CD4-positive, alpha-beta T cell (primary cell): Measurements from ENCODE around the gene PODXL. TPM values are rescaled to one million over a fixed set of nuclear protein-coding genes. Genes with fewer than 3 reads are reported as not detected.
A peak's percentile ranks its signal among the peaks of the same experiment; 100 is the strongest.

Experiments used
- ATAC-seq: fragments of 200-7000 bp; cut with Tn5 transposase; one replicate; pipeline ENCODE4 v1.10.0; 2022; ENCODE audit warnings: mild to moderate bottlenecking; ENCODE audit not compliant: poor library complexity
- CTCF ChIA-PET: fragments of 350-600 bp; sonication (Branson Sonifier 250); formaldehyde crosslinking; loops from one replicate; lab custom pipeline; 2021; ENCODE audit warnings: antibody characterized with exemption, inconsistent platforms; lab: Charles Lee
- POLR2A ChIA-PET: fragments of 350-600 bp; sonication (Branson Sonifier 250); formaldehyde crosslinking; loops from one replicate; lab custom pipeline; 2021; ENCODE audit warnings: antibody characterized with exemption, inconsistent platforms; lab: Charles Lee
- DNase-seq, 14 experiments: peaks; one replicate each; pipeline ENCODE4 v3.0.0-alpha.2; 2013 to 2020; ENCODE audit warnings: mixed read lengths in 2 of 14
- H3K27ac ChIP-seq, 2 donors: one replicate each; pipeline versions ENCODE4 v1.5.1 to v1.7.0; 2013; ENCODE audit warnings: low read length in 2 of 2, low read depth in 1 of 2, mild to moderate bottlenecking in 1 of 2
- H3K27me3 ChIP-seq, 2 experiments: 1 replicate in 1 of 2; 2 replicates in 1 of 2; pipeline versions ENCODE4 v1.6.1 to v1.7.0; 2013; ENCODE audit warnings: low read length in 2 of 2, control low read depth in 1 of 2, mild to moderate bottlenecking in 1 of 2, moderate library complexity in 1 of 2; ENCODE audit not compliant: insufficient read depth in 2 of 2, control insufficient read depth in 1 of 2
- H3K36me3 ChIP-seq: one replicate; pipeline ENCODE4 v1.6.1; 2013; ENCODE audit warnings: low read length, control low read depth; ENCODE audit not compliant: insufficient read depth
- H3K4me1 ChIP-seq: one replicate; pipeline ENCODE4 v1.6.1; 2013; ENCODE audit warnings: low read length, control low read depth; ENCODE audit not compliant: insufficient read depth
- H3K4me3 ChIP-seq: one replicate; pipeline ENCODE4 v1.5.1; 2013; ENCODE audit warnings: mild to moderate bottlenecking, low read length, moderate library complexity
- H3K9me3 ChIP-seq, 2 experiments: 1 replicate in 1 of 2; 2 replicates in 1 of 2; pipeline versions ENCODE4 v1.6.1 to v1.7.0; 2013; ENCODE audit warnings: low read length in 2 of 2, mild to moderate bottlenecking in 2 of 2, control low read depth in 1 of 2, moderate library complexity in 1 of 2; ENCODE audit not compliant: control insufficient read depth in 1 of 2, insufficient read depth in 1 of 2
- H3K27ac Mint-ChIP-seq: one replicate; pipeline ENCODE4 v1.8.0; 2020; ENCODE audit warnings: mixed read lengths
- H3K27me3 Mint-ChIP-seq: one replicate; pipeline ENCODE4 v1.8.0; 2021; ENCODE audit warnings: mixed read lengths
- H3K36me3 Mint-ChIP-seq: one replicate; pipeline ENCODE4 v1.8.0; 2021; ENCODE audit warnings: low read depth, mixed read lengths
- H3K4me1 Mint-ChIP-seq: one replicate; pipeline ENCODE4 v1.8.0; 2021; ENCODE audit warnings: low read depth, mixed read lengths
- H3K4me3 Mint-ChIP-seq: one replicate; pipeline ENCODE4 v1.8.0; 2020; ENCODE audit warnings: mild to moderate bottlenecking, mixed read lengths
- H3K9me3 Mint-ChIP-seq: one replicate; pipeline ENCODE4 v1.8.0; 2020; ENCODE audit warnings: mixed read lengths
- CTCF ChIP-seq: fragments of 200-600 bp; IDR thresholded peaks from one replicate; pipeline ENCODE4 v1.8.0; 2022; ENCODE audit warnings: antibody characterized with exemption, mild to moderate bottlenecking
- intact Hi-C, 2 experiments: fragments of 100-400 bp; cut with DNase I in 1 of 2; cut with micrococcal nuclease in 1 of 2; formaldehyde crosslinking; loops; one replicate each; pipeline versions ENCODE4 v1.15.1 to v1.9.0; 2023 to 2025; cut with DNase I, micrococcal nuclease
- total RNA-seq, 174 experiments: library from RNA in 2 of 174; stranded (reverse) in 2 of 174; gene quantifications; one replicate each; pipeline ENCODE4 v1.2.3 and lab custom pipeline; 2021 to 2026

Gene PODXL
- total RNA-seq, 2 experiments from 2014 or later, result 0.16 to 0.47 TPM

GRCh38 chr7:131513245-131514061 is 43.0 kb downstream of the PODXL start:
- DNase-seq, result peak; percentile 63 to 86 (median 69)
- ChIA-PET POLR2A (no interaction called here), CTCF (interaction anchor here (0.9 to 2.4 kb wide), 4 partner anchors 9 to 23 kb away, joined by 4 to 6 read pairs (median 4); no protein-coding TSS in a partner anchor)
- H3K27me3 ChIP-seq, result no peaks in the 10 kb centered on the region
- H3K9me3 ChIP-seq, result no peaks in the 10 kb centered on the region
- H3K4me3 ChIP-seq, result no peak overlapping the region
- intact Hi-C loops, result loop anchor here (2.0 to 5.0 kb wide), 2 partner anchors 141 to 636 kb away; no protein-coding TSS in a partner anchor
- Mint-ChIP-seq H3K27ac (no peak overlapping the region), H3K36me3 (no peaks in the 10 kb centered on the region), H3K4me1 (peaks cover 21% of the 10 kb centered on the region), H3K9me3 (no peaks in the 10 kb centered on the region), H3K4me3 (peak overlapping the region; percentile 26), H3K27me3 (peaks cover 23% of the 10 kb centered on the region)
- peak; percentile 99 for ATAC-seq
- peaks cover 17% of the 10 kb centered on the region for H3K4me1 ChIP-seq
- H3K27ac ChIP-seq, result no peak overlapping the region
- peak; percentile 89 for TF ChIP-seq CTCF
- no peaks in the 10 kb centered on the region for H3K36me3 ChIP-seq

- Mint-ChIP-seq H3K36me3 (no peaks in the 10 kb centered on the region), H3K27me3 (peaks cover 32% of the 10 kb centered on the region), H3K9me3 (no peaks in the 10 kb centered on the region), H3K4me3 (no peak overlapping the region), H3K27ac (no peak overlapping the region), H3K4me1 (peaks cover 31% of the 10 kb centered on the region)
- intact Hi-C loops, result loop anchor here (2.0 to 5.0 kb wide), 2 partner anchors 143 to 635 kb away; no protein-coding TSS in a partner anchor
- TF ChIP-seq CTCF, result no peak
- no peak for ATAC-seq
- Histone ChIP-seq H3K9me3 (no peaks in the 10 kb centered on the region), H3K4me1 (peaks cover 26% of the 10 kb centered on the region), H3K36me3 (no peaks in the 10 kb centered on the region), H3K27me3 (no peaks in the 10 kb centered on the region), H3K27ac (no peak overlapping the region), H3K4me3 (no peak overlapping the region)
- DNase-seq, result no peak
- ChIA-PET CTCF (no interaction called here), POLR2A (no interaction called here)
These were observed 44.5 kb downstream of the PODXL start for GRCh38 chr7:131511774-131512535.

GRCh38 chr7:131511071-131511470 is 45.4 kb downstream of the PODXL start:
- H3K4me1 Mint-ChIP-seq, result peaks cover 31% of the 10 kb centered on the region
- H3K27me3 ChIP-seq, result no peaks in the 10 kb centered on the region
- H3K27ac ChIP-seq, result no peak overlapping the region
- no peaks in the 10 kb centered on the region for H3K36me3 ChIP-seq
- DNase-seq (no peak), ATAC-seq (no peak)
- no peak overlapping the region for H3K27ac Mint-ChIP-seq
- POLR2A ChIA-PET, result no interaction called here
- H3K9me3 Mint-ChIP-seq, result no peaks in the 10 kb centered on the region
- H3K36me3 Mint-ChIP-seq, result no peaks in the 10 kb centered on the region
- H3K4me3 ChIP-seq, result no peak overlapping the region
- no peak overlapping the region for H3K4me3 Mint-ChIP-seq
- TF ChIP-seq CTCF, result no peak
- CTCF ChIA-PET, result no interaction called here
- peaks cover 26% of the 10 kb centered on the region for H3K4me1 ChIP-seq
- H3K9me3 ChIP-seq, result no peaks in the 10 kb centered on the region
- H3K27me3 Mint-ChIP-seq, result peaks cover 32% of the 10 kb centered on the region
- intact Hi-C loops, result loop anchor here in 1 of 2 experiments (5.0 kb wide), 1 partner anchor 634 kb away; no protein-coding TSS in a partner anchor
